Measurements from ENCODE around the gene RAB28.

RAB28 gene

GRCh38 chr4:13378973-13379759 is 105.0 kb downstream of the RAB28 start:
- DNase-seq = no peak

GRCh38 chr4:13371048-13371447 is 113.1 kb downstream of the RAB28 start:
- no peak for DNase-seq

- no peak for DNase-seq
Measured at GRCh38 chr4:13368217-13368616, 115.9 kb downstream of the RAB28 start.

GRCh38 chr4:13367691-13368090 is 116.4 kb downstream of the RAB28 start:
- DNase-seq = no peak

- DNase-seq = no peak
Measured at GRCh38 chr4:13367244-13367643, 116.9 kb downstream of the RAB28 start.

- DNase-seq = no peak
Measured at GRCh38 chr4:13365195-13365594, 118.9 kb downstream of the RAB28 start.

- DNase-seq = no peak
Measured at GRCh38 chr4:13364653-13365052, 119.5 kb downstream of the RAB28 start.

- DNase-seq = no peak
Measured at GRCh38 chr4:13364172-13364571, 120.0 kb downstream of the RAB28 start.

- no peak for DNase-seq
Measured at GRCh38 chr4:13359809-13360208, 124.3 kb downstream of the RAB28 start.

GRCh38 chr4:13355111-13355880 is 128.8 kb downstream of the RAB28 start:
- no peak for DNase-seq

- no peak for DNase-seq
Measured at GRCh38 chr4:13349096-13349495, 135.0 kb downstream of the RAB28 start.

GRCh38 chr4:13348216-13348615 is 135.9 kb downstream of the RAB28 start:
- no peak for DNase-seq

GRCh38 chr4:13347517-13348125 is 136.5 kb downstream of the RAB28 start:
- DNase-seq = no peak

GRCh38 chr4:13344216-13344615 is 139.9 kb downstream of the RAB28 start:
- no peak for DNase-seq

GRCh38 chr4:13340672-13341071 is 143.5 kb downstream of the RAB28 start:
- no peak for DNase-seq

GRCh38 chr4:13331827-13332226 is 152.3 kb downstream of the RAB28 start:
- DNase-seq = no peak

GRCh38 chr4:13329963-13330362 is 154.2 kb downstream of the RAB28 start:
- DNase-seq = peak in 1 of 56 donors; percentile 1

GRCh38 chr4:13329340-13329850 is 154.7 kb downstream of the RAB28 start:
- no peak for DNase-seq

GRCh38 chr4:13328591-13328990 is 155.5 kb downstream of the RAB28 start:
- no peak for DNase-seq

- DNase-seq = no peak
Measured at GRCh38 chr4:13327991-13328390, 156.1 kb downstream of the RAB28 start.

GRCh38 chr4:13325744-13326143 is 158.4 kb downstream of the RAB28 start:
- no peak for DNase-seq

GRCh38 chr4:13323921-13324320 is 160.2 kb downstream of the RAB28 start:
- DNase-seq = no peak

Data from amygdala (tissue), 56 donors.